Fibroblast of villous mesenchyme (primary cell): ENCODE measurements around the gene RPS6KL1. TPM values are rescaled to one million over a fixed set of nuclear protein-coding genes. Genes with fewer than 3 reads are reported as not detected.

Experiments
- DNase-seq: peaks from one replicate; pipeline ENCODE4 v3.0.0-alpha.2; 2010; ENCODE audit warnings: low read depth
- H3K4me3 ChIP-seq: 2 replicates; pipeline ENCODE4 v1.5.1; 2011; ENCODE audit warnings: low read depth, mild to moderate bottlenecking, low read length
- total RNA-seq: library from RNA; depleted of rRNA; stranded (reverse); fragments of >200 nt; gene quantifications from 2 replicates; pipeline ENCODE4 v1.2.3, GENCODE V29; 2012
- TF ChIP-seq, protein P1 (sequence below): IDR thresholded peaks from 2 replicates; pipeline ENCODE4 v1.5.1; 2012; ENCODE audit warnings: low read depth, mild to moderate bottlenecking, low read length; ENCODE audit not compliant: insufficient read depth

Gene RPS6KL1
- total RNA-seq, 1 donor = 2.2 TPM

DNA sequence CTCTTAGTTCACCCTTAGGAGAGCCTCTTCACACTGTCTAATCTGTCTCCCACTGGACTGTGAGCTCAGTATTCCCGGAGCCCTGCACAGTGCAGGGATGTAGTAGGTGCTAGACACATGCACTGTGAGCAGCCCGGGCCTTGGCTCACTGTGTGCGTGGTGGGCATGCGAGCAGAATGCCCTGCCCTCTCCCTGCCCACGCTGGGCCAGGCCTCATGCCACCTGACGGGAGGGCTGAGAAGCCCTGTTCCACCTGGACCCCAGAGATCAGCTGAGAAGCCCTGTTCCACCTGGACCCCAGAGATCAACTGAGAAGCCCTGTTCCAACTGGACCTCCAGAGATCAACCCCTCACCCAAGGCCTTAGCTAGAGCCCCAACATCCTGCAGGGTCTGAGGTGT, 10.9 kb downstream of the RPS6KL1 start:
- no peak overlapping the region for H3K4me3 ChIP-seq
- DNase-seq = no peak
- TF ChIP-seq, protein P1, sequence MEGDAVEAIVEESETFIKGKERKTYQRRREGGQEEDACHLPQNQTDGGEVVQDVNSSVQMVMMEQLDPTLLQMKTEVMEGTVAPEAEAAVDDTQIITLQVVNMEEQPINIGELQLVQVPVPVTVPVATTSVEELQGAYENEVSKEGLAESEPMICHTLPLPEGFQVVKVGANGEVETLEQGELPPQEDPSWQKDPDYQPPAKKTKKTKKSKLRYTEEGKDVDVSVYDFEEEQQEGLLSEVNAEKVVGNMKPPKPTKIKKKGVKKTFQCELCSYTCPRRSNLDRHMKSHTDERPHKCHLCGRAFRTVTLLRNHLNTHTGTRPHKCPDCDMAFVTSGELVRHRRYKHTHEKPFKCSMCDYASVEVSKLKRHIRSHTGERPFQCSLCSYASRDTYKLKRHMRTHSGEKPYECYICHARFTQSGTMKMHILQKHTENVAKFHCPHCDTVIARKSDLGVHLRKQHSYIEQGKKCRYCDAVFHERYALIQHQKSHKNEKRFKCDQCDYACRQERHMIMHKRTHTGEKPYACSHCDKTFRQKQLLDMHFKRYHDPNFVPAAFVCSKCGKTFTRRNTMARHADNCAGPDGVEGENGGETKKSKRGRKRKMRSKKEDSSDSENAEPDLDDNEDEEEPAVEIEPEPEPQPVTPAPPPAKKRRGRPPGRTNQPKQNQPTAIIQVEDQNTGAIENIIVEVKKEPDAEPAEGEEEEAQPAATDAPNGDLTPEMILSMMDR = no peak

DNA sequence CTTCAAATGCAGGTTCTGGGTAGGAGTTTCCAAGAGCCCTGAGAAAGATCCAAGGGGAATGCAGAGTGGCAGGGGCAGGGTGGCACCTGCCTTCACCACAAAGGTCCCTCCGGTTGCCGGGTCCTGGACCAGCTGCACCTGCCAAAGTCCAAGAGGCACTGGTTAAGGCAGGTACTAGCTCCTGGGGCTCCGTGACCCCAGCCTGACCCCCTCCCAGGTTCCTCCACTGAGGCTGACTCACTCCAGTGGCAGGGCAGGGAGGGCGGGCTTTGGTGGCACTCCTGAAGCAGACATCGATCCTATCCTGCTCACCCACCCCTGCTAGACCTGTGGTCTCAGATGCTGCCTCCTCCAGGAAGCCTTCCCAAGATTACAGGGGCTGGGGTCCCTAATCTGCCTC, 11.4 kb downstream of the RPS6KL1 start:
- TF ChIP-seq, protein P1 = no peak
- no peak for DNase-seq
- no peak overlapping the region for H3K4me3 ChIP-seq

DNA sequence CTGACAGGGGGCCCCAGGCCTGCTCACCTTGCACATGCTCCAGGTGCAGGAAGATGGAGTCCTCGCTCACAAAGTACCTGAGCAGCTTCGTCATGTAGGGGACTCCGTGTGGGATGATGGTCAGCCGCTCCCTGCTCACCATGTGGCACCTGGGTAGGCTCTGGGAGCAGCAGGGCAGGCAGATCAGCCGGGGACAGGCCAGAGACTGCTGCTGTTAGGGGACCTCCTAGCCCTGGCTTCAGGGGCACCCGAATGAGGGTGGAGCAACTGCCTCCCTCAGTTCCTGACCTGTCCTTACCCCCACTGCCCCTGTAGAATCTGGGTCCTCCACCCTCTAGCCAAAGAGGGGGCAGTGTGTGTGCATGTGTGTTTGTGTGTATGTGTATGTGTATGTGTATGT, 11.8 kb downstream of the RPS6KL1 start:
- no peak for DNase-seq
- no peak overlapping the region for H3K4me3 ChIP-seq
- TF ChIP-seq, protein P1 = no peak

DNA sequence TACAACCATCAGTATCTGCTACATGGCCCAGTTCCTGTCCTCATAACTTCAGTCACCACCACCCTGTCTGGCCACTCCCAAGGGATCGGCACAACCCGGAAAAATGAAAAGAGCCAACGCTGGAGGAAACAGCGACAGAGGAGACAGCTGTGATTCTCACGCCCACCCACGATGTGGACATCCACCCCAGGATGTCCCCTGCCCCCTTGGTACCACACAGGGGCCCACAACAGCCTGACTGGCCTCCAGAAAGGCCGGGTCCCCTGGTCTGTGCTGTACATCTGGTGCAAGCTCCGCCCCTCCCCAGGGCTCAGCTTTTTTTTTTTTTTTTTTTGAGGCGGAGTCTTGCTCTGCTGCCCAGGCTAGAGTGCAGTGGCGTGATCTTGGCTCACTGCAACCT, 12.5 kb downstream of the RPS6KL1 start:
- no peak for DNase-seq

DNA sequence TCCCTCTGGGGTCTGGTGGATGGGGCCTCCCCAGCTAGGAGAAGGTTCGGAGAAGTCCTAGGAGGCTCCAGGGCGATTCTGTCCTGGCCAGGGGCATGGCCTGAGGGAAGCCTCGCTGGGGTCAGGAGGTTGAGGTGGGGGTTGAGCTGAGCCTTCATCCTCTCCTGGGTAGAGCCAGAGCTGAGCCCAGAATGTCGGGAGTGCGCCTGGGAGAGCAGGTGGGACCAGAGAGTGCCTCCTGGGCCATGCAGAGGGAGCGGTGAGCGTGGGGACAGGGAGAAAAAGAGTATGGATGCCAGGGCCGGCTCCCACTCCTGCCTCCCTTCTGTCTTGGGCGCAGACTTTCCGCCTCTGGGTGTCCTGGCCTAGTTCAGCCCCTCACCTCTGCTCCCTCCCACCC, 13.1 kb downstream of the RPS6KL1 start:
- TF ChIP-seq, protein P1 = no peak
- DNase-seq = no peak

More for the DNA sequence above, 12.5 kb downstream of the RPS6KL1 start:
- TF ChIP-seq, protein P1 = no peak
- no peak overlapping the region for H3K4me3 ChIP-seq

DNA sequence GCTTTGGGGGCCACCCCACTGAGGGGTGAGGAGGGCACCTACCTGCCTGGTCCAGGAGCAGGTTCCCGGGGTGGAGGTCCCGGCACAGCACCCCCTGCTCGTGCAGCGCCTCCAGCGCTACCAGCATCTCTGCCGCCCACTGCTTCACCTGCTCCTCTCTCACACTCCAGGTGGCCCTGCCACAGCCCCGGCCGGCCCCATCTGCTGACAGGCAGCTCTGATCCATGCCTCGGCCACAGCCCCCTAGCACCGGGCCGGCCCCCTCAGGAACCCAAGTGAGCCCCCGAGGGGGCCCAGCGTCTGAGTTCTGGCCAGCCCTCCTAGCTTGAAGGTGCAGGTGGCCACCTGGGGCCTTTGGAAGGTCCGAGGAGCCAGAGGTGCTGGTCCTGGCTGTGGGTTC, 13.6 kb downstream of the RPS6KL1 start:
- TF ChIP-seq, protein P1 = no peak
- H3K4me3 ChIP-seq = no peak overlapping the region
- DNase-seq = no peak

More for the DNA sequence above, 13.1 kb downstream of the RPS6KL1 start:
- H3K4me3 ChIP-seq = no peak overlapping the region

DNA sequence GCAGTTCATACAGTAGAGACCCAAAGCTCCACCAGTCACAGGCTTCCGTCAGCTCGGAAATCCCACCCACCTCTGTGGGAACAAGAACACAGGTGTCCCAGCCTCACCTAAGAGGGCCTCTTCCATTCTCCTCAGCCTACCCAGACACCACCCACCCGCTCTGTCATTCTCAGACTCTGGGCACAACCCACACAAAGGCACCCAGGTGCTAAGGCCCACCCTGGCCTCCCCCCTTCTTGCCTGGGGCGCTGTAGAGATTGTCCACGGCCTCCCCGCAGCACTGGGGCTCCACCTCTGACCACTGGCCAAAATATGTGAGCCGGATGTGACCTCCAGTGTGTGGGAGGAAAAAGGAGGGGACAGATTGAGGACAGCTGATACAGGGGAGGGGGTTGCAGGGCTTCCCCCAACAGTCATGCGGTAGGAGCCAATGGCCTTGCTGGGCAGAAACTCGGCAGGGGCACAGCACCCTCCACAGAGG, 14.2 kb downstream of the RPS6KL1 start:
- no peak overlapping the region for H3K4me3 ChIP-seq
- DNase-seq = no peak
- TF ChIP-seq, protein P1 = no peak
